DOHH2 (cell line): ENCODE measurements around the gene MKRN2.

Experiments
- H3F3A ChIP-seq: fragments of 200-600 bp; sonication (generic), shearing (Covaris generic); 2 replicates; pipeline ENCODE4 v1.6.0; 2016; ENCODE audit warnings: antibody characterized with exemption, mild to moderate bottlenecking; ENCODE audit not compliant: control insufficient read depth, insufficient read depth
- H3K27ac ChIP-seq: fragments of 200-600 bp; sonication (generic); 2 replicates; pipeline ENCODE4 v1.5.1; 2014; ENCODE audit warnings: low read depth, mild to moderate bottlenecking, low read length, moderate library complexity
- H3K27me3 ChIP-seq: fragments of 200-600 bp; sonication (generic); 2 replicates; pipeline ENCODE4 v1.6.1; 2014; ENCODE audit warnings: mild to moderate bottlenecking, low read length, mixed read lengths; ENCODE audit not compliant: control insufficient read depth
- H3K36me3 ChIP-seq: fragments of 200-600 bp; sonication (generic); 2 replicates; pipeline ENCODE4 v1.6.1; 2014; ENCODE audit warnings: mild to moderate bottlenecking, low read length, moderate library complexity, mixed read lengths; ENCODE audit not compliant: control insufficient read depth
- H3K4me1 ChIP-seq: fragments of 200-600 bp; sonication (generic); 2 replicates; pipeline ENCODE4 v1.6.1; 2014; ENCODE audit warnings: mild to moderate bottlenecking, low read length, mixed read lengths; ENCODE audit not compliant: control insufficient read depth
- H3K4me2 ChIP-seq: fragments of 200-600 bp; sonication (generic); 2 replicates; pipeline ENCODE4 v1.6.0; 2014; ENCODE audit warnings: mild to moderate bottlenecking, low read length, moderate library complexity
- H3K4me3 ChIP-seq: fragments of 200-600 bp; sonication (generic); 2 replicates; pipeline ENCODE4 v1.5.1; 2014; ENCODE audit warnings: mild to moderate bottlenecking, low read length, mixed read lengths
- H3K79me2 ChIP-seq: fragments of 200-600 bp; sonication (generic); 2 replicates; pipeline ENCODE4 v1.6.1; 2014; ENCODE audit warnings: mild to moderate bottlenecking, low read length, mixed read lengths; ENCODE audit not compliant: control insufficient read depth
- H3K9me2 ChIP-seq: fragments of 200-600 bp; sonication (generic); replicated peaks from 2 replicates; pipeline ENCODE4 v1.6.1; 2014; ENCODE audit warnings: mild to moderate bottlenecking, low read length, mixed read lengths; ENCODE audit not compliant: control insufficient read depth
- H3K9me3 ChIP-seq: fragments of 200-600 bp; sonication (generic); 2 replicates; pipeline ENCODE4 v1.6.1; 2014; ENCODE audit warnings: antibody characterized with exemption, low read length, mixed read lengths; ENCODE audit not compliant: control insufficient read depth, insufficient read depth
- H4K20me1 ChIP-seq: fragments of 200-600 bp; sonication (generic); 2 replicates; pipeline ENCODE4 v1.6.0; 2014; ENCODE audit warnings: low read depth, mild to moderate bottlenecking, antibody characterized with exemption, low read length, moderate library complexity; ENCODE audit not compliant: control insufficient read depth, insufficient read depth
- CTCF ChIP-seq: fragments of 200-600 bp; sonication (generic); IDR thresholded peaks from one replicate; pipeline ENCODE4 v1.5.1; 2014; ENCODE audit warnings: antibody characterized with exemption, mild to moderate bottlenecking, low read depth, low read length; ENCODE audit not compliant: poor library complexity, severe bottlenecking
- EZH2phosphoT487 ChIP-seq: fragments of 200-600 bp; sonication (generic); IDR thresholded peaks from 2 replicates; pipeline ENCODE4 v1.6.1; 2017; ENCODE audit warnings: borderline replicate concordance, mild to moderate bottlenecking, antibody characterized with exemption, low read length, moderate library complexity, mixed read lengths

Gene MKRN2

GRCh38 chr3:12561397-12561796 is 4.5 kb downstream of the MKRN2 start:
- peaks cover 35% of the 10 kb centered on the region for H3K4me1 ChIP-seq
- no peak overlapping the region for H3K4me2 ChIP-seq
- no peak overlapping the region for H3K4me3 ChIP-seq
- H4K20me1 ChIP-seq, result peaks cover 26% of the 10 kb centered on the region
- H3K79me2 ChIP-seq, result peaks cover 93% of the 10 kb centered on the region
- H3K27ac ChIP-seq, result no peak overlapping the region
- no peaks in the 10 kb centered on the region for H3K27me3 ChIP-seq
- no peaks in the 10 kb centered on the region for H3K9me2 ChIP-seq
- no peaks in the 10 kb centered on the region for H3K9me3 ChIP-seq
- TF ChIP-seq CTCF (no peak), EZH2phosphoT487 (no peak)
- H3F3A ChIP-seq, result no peaks in the 10 kb centered on the region
- H3K36me3 ChIP-seq, result peaks cover 4% of the 10 kb centered on the region; the same call in 1 of the 2 replicates

GRCh38 chr3:12562451-12562850 is 5.6 kb downstream of the MKRN2 start:
- Histone ChIP-seq H3K27me3 (no peaks in the 10 kb centered on the region), H3K4me2 (no peak overlapping the region), H3K9me3 (no peaks in the 10 kb centered on the region), H3K9me2 (no peaks in the 10 kb centered on the region), H3K36me3 (no peaks in the 10 kb centered on the region), H3K79me2 (peaks cover 98% of the 10 kb centered on the region), H3K4me3 (no peak overlapping the region), H4K20me1 (peaks cover 26% of the 10 kb centered on the region), H3K4me1 (peaks cover 35% of the 10 kb centered on the region), H3K27ac (no peak overlapping the region), H3F3A (no peaks in the 10 kb centered on the region)
- no peak for TF ChIP-seq EZH2phosphoT487
- no peak for TF ChIP-seq CTCF

- Histone ChIP-seq H3K27me3 (no peaks in the 10 kb centered on the region), H3K27ac (no peak overlapping the region), H3F3A (no peaks in the 10 kb centered on the region), H3K4me2 (no peak overlapping the region), H3K9me2 (no peaks in the 10 kb centered on the region), H3K4me1 (no peaks in the 10 kb centered on the region), H4K20me1 (no peaks in the 10 kb centered on the region), H3K9me3 (no peaks in the 10 kb centered on the region), H3K4me3 (no peak overlapping the region), H3K36me3 (peaks cover 27% of the 10 kb centered on the region), H3K79me2 (peaks cover 67% of the 10 kb centered on the region)
- no peak for TF ChIP-seq CTCF
- TF ChIP-seq EZH2phosphoT487, result no peak
Observed at GRCh38 chr3:12566976-12567375, 10.1 kb downstream of the MKRN2 start.

- no peaks in the 10 kb centered on the region for H4K20me1 ChIP-seq
- H3K4me1 ChIP-seq, result no peaks in the 10 kb centered on the region
- H3F3A ChIP-seq, result no peaks in the 10 kb centered on the region
- peaks cover 52% of the 10 kb centered on the region for H3K79me2 ChIP-seq
- H3K27ac ChIP-seq, result no peak overlapping the region
- TF ChIP-seq EZH2phosphoT487 (no peak), CTCF (no peak)
- H3K9me3 ChIP-seq, result no peaks in the 10 kb centered on the region
- no peaks in the 10 kb centered on the region for H3K27me3 ChIP-seq
- peaks cover 39% of the 10 kb centered on the region for H3K36me3 ChIP-seq
- H3K4me3 ChIP-seq, result no peak overlapping the region
- no peaks in the 10 kb centered on the region for H3K9me2 ChIP-seq
- H3K4me2 ChIP-seq, result no peak overlapping the region
Observed at GRCh38 chr3:12568747-12569146, 11.9 kb downstream of the MKRN2 start.
